Dermis microvascular lymphatic vessel endothelial cell (primary cell): ENCODE results near the gene ASNSD1. TPM values are rescaled to one million over a fixed set of nuclear protein-coding genes. Genes with fewer than 3 reads are reported as not detected.
"Not testable (repeated sequence)": the region's sequence is repeated elsewhere in the genome, so short reads cannot be mapped to it uniquely, and the experiment has no call there.

Source experiments
- DNase-seq, 2 donors: peaks; one replicate each; pipeline versions ENCODE4 v3.0.0 to v3.0.0-alpha.2; 2010; ENCODE audit warnings: low read depth in 2 of 2
- total RNA-seq: library from RNA; depleted of rRNA; stranded (reverse); fragments of >200 nt; gene quantifications from 2 replicates; pipeline ENCODE4 v1.2.1, GENCODE V29; 2014

The ASNSD1 gene
- total RNA-seq, 1 donor from 2014 or later: 47.1 TPM

- peak in 1 of 2 donors; percentile 34 for DNase-seq
Measured at GRCh38 chr2:189685540-189686229, 24.4 kb downstream of the ASNSD1 start.

- DNase-seq: not testable (repeated sequence)
Measured at GRCh38 chr2:189687796-189688195, 26.5 kb downstream of the ASNSD1 start.

- no peak for DNase-seq
Measured at GRCh38 chr2:189696223-189696622, 35.0 kb downstream of the ASNSD1 start.

- DNase-seq: peak in 1 of 2 donors; percentile 67
Measured at GRCh38 chr2:189698020-189698887, 37.0 kb downstream of the ASNSD1 start.

GRCh38 chr2:189700681-189701080 is 39.4 kb downstream of the ASNSD1 start:
- no peak for DNase-seq

GRCh38 chr2:189702071-189702470 is 40.8 kb downstream of the ASNSD1 start:
- DNase-seq: peak in 1 of 2 donors; percentile 8

- DNase-seq: peak in 1 of 2 donors; percentile 5
Measured at GRCh38 chr2:189709501-189710221, 48.4 kb downstream of the ASNSD1 start.

- not testable (repeated sequence) for DNase-seq
Measured at GRCh38 chr2:189717593-189717992, 56.3 kb downstream of the ASNSD1 start.

- no peak for DNase-seq
Measured at GRCh38 chr2:189719571-189719970, 58.3 kb downstream of the ASNSD1 start.

Other genes starting within 250 kb of the ASNSD1 start
- 43.0 and 45.3 TPM in 2 replicates for gene WDR75, start 220.0 kb upstream of the ASNSD1 start, total RNA-seq
- 105 and 319 TPM in 2 replicates for gene SLC40A1, start 80.7 kb upstream of the ASNSD1 start, total RNA-seq
- gene ANKAR, start 13.2 kb downstream of the ASNSD1 start, total RNA-seq: 4.6 and 6.7 TPM in 2 replicates
- 4.2 and 5.3 TPM in 2 replicates for gene OSGEPL1, start 101.3 kb downstream of the ASNSD1 start, total RNA-seq
- 27.7 and 40.7 TPM in 2 replicates for gene ORMDL1, start 122.9 kb downstream of the ASNSD1 start, total RNA-seq
- gene PMS1, start 123.0 kb downstream of the ASNSD1 start, total RNA-seq: 14.6 and 14.7 TPM in 2 replicates